PC-3 (cell line): ENCODE measurements around the gene RPL13. TPM values are rescaled to one million over a fixed set of nuclear protein-coding genes. Genes with fewer than 3 reads are reported as not detected.
A peak's percentile ranks its signal among the peaks of the same experiment; 100 is the strongest.

Experiments
- ATAC-seq: fragments of 200-7000 bp; cut with Tn5 transposase; 2 replicates; pipeline ENCODE4 v1.9.1; 2020; ENCODE audit warnings: mild to moderate bottlenecking, moderate library complexity
- BruUV-seq: library from RNA; stranded (reverse); fragments of 400-500 nt; replicated peaks from 2 replicates; lab custom pipeline; 2021; lab: Mats Ljungman, UMichigan
- CTCF ChIA-PET: fragments of 300-600 bp; sonication (Branson Sonifier 250); formaldehyde crosslinking; loops from one replicate; lab custom pipeline; 2022; ENCODE audit warnings: antibody characterized with exemption; lab: Charles Lee
- POLR2A ChIA-PET: fragments of 300-600 bp; sonication (Branson Sonifier 250); formaldehyde crosslinking; loops from one replicate; lab custom pipeline; 2022; ENCODE audit warnings: antibody characterized with exemption; ENCODE audit not compliant: unreplicated experiment; lab: Charles Lee
- DNase-seq: peaks from one replicate; pipeline ENCODE4 v3.0.0-alpha.2; 2015
- H2AFZ ChIP-seq: fragments of 300-600 bp; sonication (generic); 2 replicates; pipeline ENCODE4 v1.6.0; 2016; ENCODE audit warnings: antibody characterized with exemption, low read length
- H3F3A ChIP-seq: fragments of 300-600 bp; sonication (generic); one replicate; pipeline ENCODE4 v1.6.0; 2017; ENCODE audit warnings: antibody characterized with exemption, low read length, control low read depth, mild to moderate bottlenecking; ENCODE audit not compliant: unreplicated experiment
- H3K27ac ChIP-seq: fragments of 300-600 bp; sonication (generic); 2 replicates; pipeline ENCODE4 v1.5.1; 2016; ENCODE audit warnings: mild to moderate bottlenecking, low read length
- H3K27me3 ChIP-seq: fragments of 300-600 bp; sonication (generic); 2 replicates; pipeline ENCODE4 v1.6.1; 2016; ENCODE audit warnings: low read length, mixed read lengths
- H3K36me3 ChIP-seq: fragments of 300-600 bp; sonication (generic); 2 replicates; pipeline ENCODE4 v1.6.1; 2016; ENCODE audit warnings: low read depth, mixed run types, low read length, mixed read lengths
- H3K4me1 ChIP-seq: fragments of 300-600 bp; sonication (generic); 2 replicates; pipeline ENCODE4 v1.5.1; 2016; ENCODE audit warnings: low read length; ENCODE audit not compliant: insufficient read depth
- H3K4me2 ChIP-seq: fragments of 300-600 bp; sonication (generic); 2 replicates; pipeline ENCODE4 v1.6.0; 2016; ENCODE audit warnings: low read length
- H3K4me3 ChIP-seq: fragments of 300-600 bp; sonication (generic); 2 replicates; pipeline ENCODE4 v1.5.1; 2016; ENCODE audit warnings: mild to moderate bottlenecking, low read length, mixed read lengths
- H3K79me2 ChIP-seq: fragments of 300-600 bp; sonication (generic); 2 replicates; pipeline ENCODE4 v1.6.1; 2017; ENCODE audit warnings: low read length, mixed read lengths
- H3K9ac ChIP-seq: fragments of 300-600 bp; sonication (generic); 2 replicates; pipeline ENCODE4 v1.6.0; 2016; ENCODE audit warnings: mild to moderate bottlenecking, low read length
- H3K9me2 ChIP-seq: fragments of 300-600 bp; sonication (generic); replicated peaks from 2 replicates; pipeline ENCODE4 v1.6.1; 2016; ENCODE audit warnings: mixed run types, low read length, mixed read lengths
- H3K9me3 ChIP-seq: fragments of 300-600 bp; sonication (generic); 2 replicates; pipeline ENCODE4 v1.6.1; 2016; ENCODE audit warnings: low read length, mixed read lengths
- H4K20me1 ChIP-seq: fragments of 300-600 bp; sonication (generic); 2 replicates; pipeline ENCODE4 v1.6.1; 2016; ENCODE audit warnings: low read length, mixed read lengths
- EZH2 ChIP-seq: fragments of 300-600 bp; sonication (generic); IDR thresholded peaks from one replicate; pipeline ENCODE4 v1.6.1; 2017; ENCODE audit warnings: antibody characterized with exemption, mild to moderate bottlenecking, low read length; ENCODE audit not compliant: unreplicated experiment
- EZH2phosphoT487 ChIP-seq: fragments of 300-600 bp; sonication (generic); IDR thresholded peaks from 2 replicates; pipeline ENCODE4 v1.6.1; 2018; ENCODE audit warnings: mild to moderate bottlenecking, antibody characterized with exemption, low read length, borderline replicate concordance
- intact Hi-C: fragments of 100-400 bp; cut with micrococcal nuclease; formaldehyde crosslinking; loops from 2 replicates; pipeline ENCODE4 v1.9.0; 2023
- total RNA-seq: library from RNA; depleted of rRNA; stranded (reverse); fragments of >200 nt; gene quantifications from 2 replicates; pipeline ENCODE4 v1.2.3, GENCODE V29; 2014
- TF ChIP-seq, protein P1 (sequence below): fragments of 300-600 bp; sonication (generic); conservative IDR thresholded peaks from 2 replicates; pipeline ENCODE4 v1.5.1; 2017; ENCODE audit warnings: antibody characterized with exemption, low read depth, mild to moderate bottlenecking, low read length

Gene RPL13
- total RNA-seq, 1 experiment from 2014 or later: 3,236 TPM

DNA sequence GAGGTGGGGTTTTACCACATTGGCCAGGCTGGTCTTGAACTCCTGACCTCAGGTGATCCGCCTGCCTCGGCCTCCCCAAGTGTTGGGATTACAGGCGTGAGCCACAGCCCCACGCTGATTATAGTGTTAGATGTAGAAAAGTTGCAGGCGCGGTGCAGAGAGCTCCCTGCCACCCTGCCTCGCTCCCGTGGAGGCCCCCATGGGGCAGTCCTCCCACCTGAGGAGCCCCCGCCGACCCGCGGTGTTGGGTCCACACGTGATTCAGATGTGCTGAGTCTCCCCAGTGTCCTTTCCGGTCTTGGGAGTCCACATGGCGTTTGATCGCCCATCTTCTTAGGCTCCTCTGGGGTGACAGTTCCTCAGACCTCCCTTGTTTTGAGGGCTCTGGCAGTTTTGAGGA lies 5.2 kb upstream of the RPL13 start:
- no peak overlapping the region for H3K4me2 ChIP-seq
- H3K9me3 ChIP-seq: no peaks in the 10 kb centered on the region
- no peak overlapping the region for H3K4me3 ChIP-seq
- CTCF ChIA-PET: no interaction called here
- no peak overlapping the region for H3K27ac ChIP-seq
- H4K20me1 ChIP-seq: no peaks in the 10 kb centered on the region
- no peak for ATAC-seq
- H3K79me2 ChIP-seq: peaks cover 4% of the 10 kb centered on the region; the same call in 1 of the 2 replicates
- DNase-seq: no peak
- no TSS peak for BruUV-seq
- H3F3A ChIP-seq: no peaks in the 10 kb centered on the region
- POLR2A ChIA-PET: no interaction called here
- H2AFZ ChIP-seq: no peak overlapping the region
- H3K9me2 ChIP-seq: no peaks in the 10 kb centered on the region
- intact Hi-C loops: no loop called here
- peaks cover 18% of the 10 kb centered on the region for H3K4me1 ChIP-seq
- H3K36me3 ChIP-seq: peaks cover 2% of the 10 kb centered on the region; the same call in 1 of the 2 replicates
- no peak overlapping the region for H3K9ac ChIP-seq
- no peaks in the 10 kb centered on the region for H3K27me3 ChIP-seq
- TF ChIP-seq EZH2: no peak
- TF ChIP-seq, protein P1, sequence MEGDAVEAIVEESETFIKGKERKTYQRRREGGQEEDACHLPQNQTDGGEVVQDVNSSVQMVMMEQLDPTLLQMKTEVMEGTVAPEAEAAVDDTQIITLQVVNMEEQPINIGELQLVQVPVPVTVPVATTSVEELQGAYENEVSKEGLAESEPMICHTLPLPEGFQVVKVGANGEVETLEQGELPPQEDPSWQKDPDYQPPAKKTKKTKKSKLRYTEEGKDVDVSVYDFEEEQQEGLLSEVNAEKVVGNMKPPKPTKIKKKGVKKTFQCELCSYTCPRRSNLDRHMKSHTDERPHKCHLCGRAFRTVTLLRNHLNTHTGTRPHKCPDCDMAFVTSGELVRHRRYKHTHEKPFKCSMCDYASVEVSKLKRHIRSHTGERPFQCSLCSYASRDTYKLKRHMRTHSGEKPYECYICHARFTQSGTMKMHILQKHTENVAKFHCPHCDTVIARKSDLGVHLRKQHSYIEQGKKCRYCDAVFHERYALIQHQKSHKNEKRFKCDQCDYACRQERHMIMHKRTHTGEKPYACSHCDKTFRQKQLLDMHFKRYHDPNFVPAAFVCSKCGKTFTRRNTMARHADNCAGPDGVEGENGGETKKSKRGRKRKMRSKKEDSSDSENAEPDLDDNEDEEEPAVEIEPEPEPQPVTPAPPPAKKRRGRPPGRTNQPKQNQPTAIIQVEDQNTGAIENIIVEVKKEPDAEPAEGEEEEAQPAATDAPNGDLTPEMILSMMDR: no peak
- no peak for TF ChIP-seq EZH2phosphoT487

DNA sequence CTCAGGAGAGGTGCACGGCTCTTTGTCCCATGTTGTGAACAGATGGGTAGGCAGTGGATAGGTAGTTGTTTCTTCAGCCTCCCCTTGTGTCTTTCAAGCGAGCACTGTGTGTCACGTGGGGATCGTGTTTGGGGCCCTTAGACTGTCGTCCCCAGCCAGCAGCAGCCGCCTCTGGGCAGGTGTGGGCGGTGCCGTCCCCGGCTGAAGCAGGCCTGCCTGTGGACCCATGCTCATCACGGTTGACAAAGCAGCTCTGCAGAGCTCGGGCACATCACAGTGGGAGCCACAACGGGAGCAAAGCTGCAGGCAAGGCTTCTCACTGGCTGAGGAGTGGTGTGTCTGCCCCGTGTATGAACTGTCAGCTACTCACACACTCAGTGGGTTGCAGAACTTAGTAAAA lies 4.7 kb upstream of the RPL13 start:
- Histone ChIP-seq H3K4me1 (peaks cover 18% of the 10 kb centered on the region), H3K36me3 (peaks cover 2% of the 10 kb centered on the region; the same call in 1 of the 2 replicates), H3K9me3 (no peaks in the 10 kb centered on the region), H3K4me2 (no peak overlapping the region), H2AFZ (no peak overlapping the region), H3F3A (no peaks in the 10 kb centered on the region), H3K4me3 (no peak overlapping the region), H3K27me3 (no peaks in the 10 kb centered on the region), H3K9me2 (no peaks in the 10 kb centered on the region), H3K79me2 (peaks cover 8% of the 10 kb centered on the region), H4K20me1 (no peaks in the 10 kb centered on the region), H3K27ac (no peak overlapping the region), H3K9ac (no peak overlapping the region)
- ATAC-seq (no peak), DNase-seq (no peak)
- intact Hi-C loops: no loop called here
- TF ChIP-seq, protein P1: no peak
- TF ChIP-seq EZH2phosphoT487 (no peak), EZH2 (no peak)
- CTCF ChIA-PET: interaction anchor here (0.5 kb wide), 1 partner anchor 30 kb away, joined by 3 read pairs; no protein-coding TSS in a partner anchor
- no TSS peak for BruUV-seq
- POLR2A ChIA-PET: no interaction called here

DNA sequence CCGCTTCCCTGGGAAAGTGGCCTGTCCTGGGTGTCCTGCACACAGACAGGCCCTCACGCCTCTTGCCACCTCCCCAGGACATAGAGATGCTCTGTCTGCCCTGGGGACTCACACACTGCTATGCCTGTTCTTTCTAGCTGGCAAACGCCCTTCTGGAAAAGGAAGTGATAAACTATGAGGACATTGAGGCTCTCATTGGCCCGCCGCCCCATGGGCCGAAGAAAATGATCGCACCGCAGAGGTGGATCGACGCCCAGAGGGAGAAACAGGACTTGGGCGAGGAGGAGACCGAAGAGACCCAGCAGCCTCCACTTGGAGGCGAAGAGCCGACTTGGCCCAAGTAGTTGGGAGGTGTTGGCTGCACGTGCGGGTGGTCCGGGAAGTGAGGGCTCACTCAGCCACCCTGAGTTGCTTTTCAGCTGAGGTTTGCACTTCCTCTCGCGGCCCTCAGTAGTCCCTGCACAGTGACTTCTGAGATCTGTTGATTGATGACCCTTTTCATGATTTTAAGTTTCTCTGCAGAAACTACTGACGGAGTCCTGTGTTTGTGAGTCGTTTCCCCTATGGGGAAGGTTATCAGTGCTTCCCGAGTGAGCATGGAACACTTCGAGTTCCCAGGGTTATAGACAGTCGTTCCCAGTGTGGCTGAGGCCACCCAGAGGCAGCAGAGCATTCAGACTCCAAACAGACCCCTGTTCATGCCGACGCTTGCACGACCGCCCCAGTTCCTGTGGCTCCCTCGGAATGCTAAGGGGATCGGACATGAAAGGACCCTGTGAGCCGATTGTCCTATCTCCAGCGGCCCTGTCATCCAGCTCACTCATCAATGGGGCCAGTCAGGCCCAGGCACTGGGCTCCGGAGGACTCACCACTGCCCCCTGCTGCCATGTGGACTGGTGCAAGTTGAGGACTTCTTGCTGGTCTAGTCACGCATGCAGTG lies 3.5 kb upstream of the RPL13 start:
- Histone ChIP-seq H3K36me3 (peaks cover 13% of the 10 kb centered on the region), H4K20me1 (peaks cover 12% of the 10 kb centered on the region), H3K27me3 (no peaks in the 10 kb centered on the region), H3K4me1 (peaks cover 18% of the 10 kb centered on the region), H3K9ac (no peak overlapping the region), H3F3A (peaks cover 4% of the 10 kb centered on the region), H3K4me2 (no peak overlapping the region), H2AFZ (no peak overlapping the region), H3K79me2 (peaks cover 20% of the 10 kb centered on the region), H3K9me3 (no peaks in the 10 kb centered on the region), H3K4me3 (no peak overlapping the region), H3K9me2 (no peaks in the 10 kb centered on the region), H3K27ac (no peak overlapping the region)
- TF ChIP-seq, protein P1: peak; percentile 74
- TF ChIP-seq EZH2: no peak
- TF ChIP-seq EZH2phosphoT487: no peak
- peak; percentile 60 for DNase-seq
- ChIA-PET POLR2A (no interaction called here), CTCF (no interaction called here)
- peak; percentile 34 for ATAC-seq
- intact Hi-C loops: no loop called here
- BruUV-seq: no TSS peak
